Prostate gland (tissue), 2 donors: ENCODE measurements around the gene SFXN3. TPM values are rescaled to one million over a fixed set of nuclear protein-coding genes. Genes with fewer than 3 reads are reported as not detected.

Source experiments
- DNase-seq: peaks from one replicate; pipeline ENCODE4 v3.0.0-alpha.2; 2019; ENCODE audit warnings: low spot score
- H3K27ac ChIP-seq, 2 donors: fragments of 200-600 bp; sonication (generic); 2 replicates each; pipeline ENCODE4 v1.5.1; 2017 to 2019
- H3K27me3 ChIP-seq: fragments of 200-600 bp; sonication (generic); replicated peaks from 2 replicates; pipeline ENCODE4 v1.5.1; 2019; ENCODE audit not compliant: insufficient read depth
- H3K36me3 ChIP-seq, 2 donors: fragments of 200-600 bp; sonication (generic); 1 replicate in 1 of 2; 2 replicates in 1 of 2; pipeline versions ENCODE4 v1.5.1 to v1.8.1; 2017 to 2019
- H3K4me1 ChIP-seq: fragments of 200-600 bp; sonication (generic); replicated peaks from 2 replicates; pipeline ENCODE4 v1.5.1; 2019
- H3K4me3 ChIP-seq, 2 donors: fragments of 200-600 bp; sonication (generic); 2 replicates each; pipeline ENCODE4 v1.5.1; 2017 to 2019
- H3K9me3 ChIP-seq: fragments of 200-600 bp; sonication (generic); 2 replicates; pipeline ENCODE4 v1.5.1; 2017
- CTCF ChIP-seq, 4 experiments: fragments of 200-600 bp in 2 of 4; fragments of 450-650 bp in 2 of 4; sonication (generic) in 2 of 4; IDR thresholded peaks; 1 replicate in 3 of 4; 2 replicates in 1 of 4; pipeline ENCODE4 v1.5.1; 2016 to 2019; ENCODE audit warnings: antibody characterized with exemption in 4 of 4, mild to moderate bottlenecking in 2 of 4, moderate library complexity in 2 of 4
- POLR2A ChIP-seq: fragments of 450-650 bp; IDR thresholded peaks from one replicate; pipeline ENCODE4 v1.6.1; 2016; ENCODE audit warnings: antibody characterized with exemption, mild to moderate bottlenecking
- POLR2AphosphoS5 ChIP-seq: sonication (generic); formaldehyde crosslinking; IDR thresholded peaks from one replicate; pipeline ENCODE4 v1.6.1; 2017; ENCODE audit warnings: antibody characterized with exemption
- WGBS: methylation state at CpG from one replicate; pipeline ENCODE4 v1.1.5; 2018; 5-methylcytosine and 5-hydroxymethylcytosine counted together
- intact Hi-C: fragments of 100-400 bp; cut with DNase I; formaldehyde crosslinking; loops from one replicate; pipeline ENCODE4 v1.14.2; 2022
- total RNA-seq, 2 donors: library from RNA; depleted of rRNA; stranded (reverse); fragments of >200 nt; gene quantifications; one replicate each; pipeline ENCODE4 v1.1.0, GENCODE V29; 2016

The SFXN3 gene
- total RNA-seq, 2 donors from 2014 or later: 20.7 to 65.4 TPM

GRCh38 chr10:101000127-101000914 lies 30.7 kb upstream of the SFXN3 start:
- Histone ChIP-seq H3K27ac (peak overlapping the region; percentile 99 to 100), H3K4me3 (peak overlapping the region; percentile 64 to 91), H3K9me3 (no peaks in the 10 kb centered on the region), H3K4me1 (peaks cover 23% of the 10 kb centered on the region), H3K36me3 (peaks cover 0 to 15% of the 10 kb centered on the region in 2 donors), H3K27me3 (no peaks in the 10 kb centered on the region)
- no peak for DNase-seq
- TF ChIP-seq POLR2AphosphoS5 (no peak), CTCF (IDR thresholded peaks at IDR 0.05) (no peak), POLR2A (no peak)
- intact Hi-C loops: no loop called here
- WGBS: 3% methylated on average over 19 of the region's 19 CpGs

GRCh38 chr10:101000915-101001658 lies 29.9 kb upstream of the SFXN3 start:
- intact Hi-C loops: no loop called here

GRCh38 chr10:101001659-101002035 lies 29.4 kb upstream of the SFXN3 start:
- H3K27ac ChIP-seq: peak overlapping the region; percentile 99 to 100
- H3K36me3 ChIP-seq: peaks cover 3 to 15% of the 10 kb centered on the region in 2 donors
- no peaks in the 10 kb centered on the region for H3K27me3 ChIP-seq
- DNase-seq: no peak
- peaks cover 19% of the 10 kb centered on the region for H3K4me1 ChIP-seq
- intact Hi-C loops: no loop called here
- TF ChIP-seq CTCF (IDR thresholded peaks at IDR 0.05) (no peak), POLR2A (no peak), POLR2AphosphoS5 (no peak)
- peak overlapping the region in 1 of 2 donors; percentile 91 for H3K4me3 ChIP-seq
- H3K9me3 ChIP-seq: no peaks in the 10 kb centered on the region
- 42% methylated on average over 5 of the region's 5 CpGs for WGBS

More at GRCh38 chr10:101000915-101001658, 29.9 kb upstream of the SFXN3 start:
- peak; percentile 58 for DNase-seq
- peaks cover 23% of the 10 kb centered on the region for H3K4me1 ChIP-seq
- WGBS: 16% methylated on average over 12 of the region's 12 CpGs
- no peaks in the 10 kb centered on the region for H3K9me3 ChIP-seq
- peak overlapping the region; percentile 64 to 91 for H3K4me3 ChIP-seq
- TF ChIP-seq POLR2AphosphoS5 (peak; percentile 88), CTCF (IDR thresholded peaks at IDR 0.05) (no peak), POLR2A (peak; percentile 78)
- H3K27ac ChIP-seq: peak overlapping the region; percentile 99 to 100
- peaks cover 3 to 15% of the 10 kb centered on the region in 2 donors for H3K36me3 ChIP-seq
- no peaks in the 10 kb centered on the region for H3K27me3 ChIP-seq

DNA sequence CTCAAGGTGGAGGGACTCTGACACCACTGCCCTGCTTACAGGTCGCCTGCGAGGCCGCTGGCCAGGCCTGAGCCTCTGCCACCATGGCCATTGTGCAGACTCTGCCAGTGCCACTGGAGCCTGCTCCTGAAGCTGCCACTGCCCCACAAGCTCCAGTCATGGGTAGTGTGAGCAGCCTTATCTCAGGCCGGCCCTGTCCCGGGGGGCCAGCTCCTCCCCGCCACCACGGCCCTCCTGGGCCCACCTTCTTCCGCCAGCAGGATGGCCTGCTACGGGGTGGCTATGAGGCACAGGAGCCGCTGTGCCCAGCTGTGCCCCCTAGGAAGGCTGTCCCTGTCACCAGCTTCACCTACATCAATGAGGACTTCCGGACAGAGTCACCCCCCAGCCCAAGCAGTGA lies 28.6 kb upstream of the SFXN3 start:
- WGBS: 80% methylated on average over 8 of the region's 11 CpGs
- Histone ChIP-seq H3K27me3 (no peaks in the 10 kb centered on the region), H3K4me3 (no peak overlapping the region), H3K27ac (peak overlapping the region; percentile 99 to 100), H3K36me3 (peaks cover 3 to 15% of the 10 kb centered on the region in 2 donors), H3K9me3 (no peaks in the 10 kb centered on the region), H3K4me1 (peaks cover 17% of the 10 kb centered on the region)
- intact Hi-C loops: no loop called here
- no peak for DNase-seq
- TF ChIP-seq POLR2AphosphoS5 (no peak), POLR2A (no peak), CTCF (IDR thresholded peaks at IDR 0.05) (no peak)
